Ovary (tissue), 9 donors: Measurements from ENCODE around the gene MSH3. TPM values are rescaled to one million over a fixed set of nuclear protein-coding genes. Genes with fewer than 3 reads are reported as not detected.

Source experiments
- DNase-seq, 5 donors: peaks; one replicate each; pipeline ENCODE4 v3.0.0-alpha.2; 2019 to 2020
- H3K27ac ChIP-seq, 2 donors: fragments of 200-600 bp; one replicate each; pipeline versions ENCODE4 v1.5.1 to v1.8.0; 2019 to 2022
- H3K27me3 ChIP-seq: fragments of 200-600 bp; one replicate; pipeline ENCODE4 v1.8.0; 2022
- H3K36me3 ChIP-seq: fragments of 200-600 bp; sonication (generic); one replicate; pipeline ENCODE4 v1.5.1; 2019
- H3K4me1 ChIP-seq: one replicate; pipeline ENCODE4 v1.8.1; 2013; ENCODE audit warnings: mild to moderate bottlenecking, moderate library complexity; ENCODE audit not compliant: insufficient read depth
- H3K4me3 ChIP-seq: fragments of 200-600 bp; sonication (generic); one replicate; pipeline ENCODE4 v1.5.1; 2017
- H3K9me3 ChIP-seq, 2 donors: fragments of 200-600 bp in 1 of 2; sonication (generic) in 1 of 2; one replicate each; pipeline versions ENCODE4 v1.5.1 to v1.8.1; 2013 to 2019; ENCODE audit warnings: mild to moderate bottlenecking in 1 of 2, moderate library complexity in 1 of 2
- CTCF ChIP-seq, 3 donors: fragments of 450-650 bp in 2 of 3; fragments of 200-600 bp in 1 of 3; IDR thresholded peaks; one replicate each; pipeline versions ENCODE4 v1.5.1 to v1.8.0; 2016 to 2022; ENCODE audit warnings: antibody characterized with exemption in 3 of 3, mild to moderate bottlenecking in 1 of 3
- EP300 ChIP-seq: sonication (generic); formaldehyde crosslinking; IDR thresholded peaks from one replicate; pipeline ENCODE4 v1.6.1; 2017; ENCODE audit warnings: antibody characterized with exemption
- POLR2A ChIP-seq: fragments of 450-650 bp; IDR thresholded peaks from one replicate; pipeline ENCODE4 v1.6.1; 2017; ENCODE audit warnings: antibody characterized with exemption, mild to moderate bottlenecking, moderate library complexity
- WGBS, 3 donors: extraction: QIAGEN DNeasy Blood & Tissue Kit in 1 of 3; methylation state at CpG; one replicate each; pipeline versions ENCODE4 v1.1.5 to v1.1.7; 2013 to 2017; 5-methylcytosine and 5-hydroxymethylcytosine counted together
- intact Hi-C, 4 donors: fragments of 100-400 bp; cut with DNase I; formaldehyde crosslinking; loops; one replicate each; pipeline versions ENCODE4 v1.11.0 to v1.15.1; 2022 to 2023
- polyA plus RNA-seq, 2 donors: library from polyadenylated mRNA; stranded (reverse); fragments of 200-250 nt in 1 of 2; fragments of 350-450 nt in 1 of 2; fragmentation: Illumina TruSeq in 1 of 2; extraction: RNeasy Lipid Tissue Mini Kit (QIAGEN cat#74804) in 1 of 2; gene quantifications; one replicate each; pipeline ENCODE4 v1.2.3, GENCODE V29; 2013 to 2014
- total RNA-seq, 7 donors: library from RNA; depleted of rRNA in 2 of 7; stranded (reverse); fragments of >200 nt in 2 of 7; fragmentation: NEBNext Ultra II Directional in 3 of 7; extraction: Animal tissue kit (Norgen Biotek cat#: 25700) in 3 of 7; gene quantifications; one replicate each; pipeline versions ENCODE4 v1.1.0 to v1.2.4, GENCODE V29; 2016 to 2023
- donor health status: DM: no; HTN: no; CAD: no; lungs with moderate emphysema.
- donor health status: DM: no; HTN: no; CAD: no.
- donor health status: Bipolar disorder and iron deficiency.
- donor health status: DM: yes; HTN: yes; CAD: no.
- donor health status: DM: no; HTN: no; CAD: no.
- donor health status: DM: yes; HTN: yes; CAD: no.

MSH3 gene
- total and polyA plus RNA-seq, 9 donors, result 5.1 to 17.0 (median 13.1) TPM

GRCh38 chr5:80703747-80704146 lies 49.3 kb downstream of the MSH3 start:
- 51 to 56% (median 53%) methylated on average over 5 of the region's 5 CpGs for WGBS, 3 donors
- Histone ChIP-seq H3K4me3 (no peak overlapping the region), H3K36me3 (no peaks in the 10 kb centered on the region), H3K27ac (no peak overlapping the region), H3K4me1 (peaks cover 3% of the 10 kb centered on the region), H3K27me3 (no peaks in the 10 kb centered on the region), H3K9me3 (no peaks in the 10 kb centered on the region)
- TF ChIP-seq EP300 (no peak), POLR2A (no peak), CTCF (IDR thresholded peaks at IDR 0.05) (no peak)
- no peak for DNase-seq
- intact Hi-C loops, result no loop called here

GRCh38 chr5:80704221-80704620 lies 49.8 kb downstream of the MSH3 start:
- 96 to 100% (median 100%) methylated on average over 1 of the region's 1 CpG for WGBS, 3 donors
- Histone ChIP-seq H3K27ac (no peak overlapping the region), H3K4me1 (peaks cover 3% of the 10 kb centered on the region), H3K36me3 (no peaks in the 10 kb centered on the region), H3K27me3 (no peaks in the 10 kb centered on the region), H3K9me3 (no peaks in the 10 kb centered on the region), H3K4me3 (no peak overlapping the region)
- no peak for TF ChIP-seq EP300
- TF ChIP-seq CTCF (IDR thresholded peaks at IDR 0.05), result no peak
- no peak for TF ChIP-seq POLR2A
- DNase-seq, result no peak
- intact Hi-C loops, result no loop called here

- Histone ChIP-seq H3K27me3 (no peaks in the 10 kb centered on the region), H3K4me1 (peaks cover 3% of the 10 kb centered on the region), H3K36me3 (no peaks in the 10 kb centered on the region), H3K9me3 (no peaks in the 10 kb centered on the region), H3K4me3 (no peak overlapping the region), H3K27ac (no peak overlapping the region)
- TF ChIP-seq EP300 (no peak), POLR2A (no peak), CTCF (IDR thresholded peaks at IDR 0.05) (no peak)
- intact Hi-C loops, result no loop called here
- no peak for DNase-seq
- 81 to 94% (median 89%) methylated on average over 6 of the region's 6 CpGs for WGBS, 3 donors
Measured at GRCh38 chr5:80705216-80705769, 50.8 kb downstream of the MSH3 start.

GRCh38 chr5:80705801-80706200 lies 51.3 kb downstream of the MSH3 start:
- intact Hi-C loops, result no loop called here
- H3K4me3 ChIP-seq, result no peak overlapping the region
- TF ChIP-seq EP300 (no peak), CTCF (IDR thresholded peaks at IDR 0.05) (no peak), POLR2A (no peak)
- H3K27ac ChIP-seq, result no peak overlapping the region
- no peaks in the 10 kb centered on the region for H3K36me3 ChIP-seq
- H3K27me3 ChIP-seq, result no peaks in the 10 kb centered on the region
- no peaks in the 10 kb centered on the region for H3K9me3 ChIP-seq
- peaks cover 3% of the 10 kb centered on the region for H3K4me1 ChIP-seq
- WGBS, 3 donors, result 83 to 88% (median 86%) methylated on average over 4 of the region's 4 CpGs
- no peak for DNase-seq
